AG09319 (cell line): ENCODE data around the gene EGLN3.

Source experiments
- DNase-seq: peaks from one replicate; pipeline ENCODE4 v3.0.0-alpha.2; 2010; ENCODE audit warnings: low read depth; ENCODE audit errors: extremely low read depth
- TF ChIP-seq, protein P1 (sequence below): IDR thresholded peaks from 2 replicates; pipeline ENCODE4 v1.5.1; 2011; ENCODE audit warnings: low read depth, mild to moderate bottlenecking, inconsistent platforms, low read length, moderate library complexity

The EGLN3 gene

DNA sequence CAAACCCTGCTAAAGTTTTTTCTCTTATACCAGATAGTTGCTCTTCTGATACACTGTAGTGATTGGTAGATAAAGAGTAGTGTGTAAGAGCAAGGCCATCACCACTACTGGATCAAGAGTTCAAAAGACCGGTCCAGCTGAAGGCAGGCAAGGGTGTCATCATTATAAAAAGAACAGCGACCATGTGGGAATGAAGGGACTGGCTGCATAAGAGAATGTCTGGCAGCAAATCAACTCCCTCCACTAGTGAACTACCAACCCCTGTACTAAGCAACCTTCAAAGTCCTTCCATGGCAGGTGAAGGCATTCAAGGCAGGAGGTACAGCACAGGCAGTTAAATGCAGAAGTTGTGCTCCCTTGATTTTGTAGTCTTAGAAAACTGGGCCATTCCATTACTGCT, 53.5 kb downstream of the EGLN3 start:
- DNase-seq, result no peak
- TF ChIP-seq, protein P1, sequence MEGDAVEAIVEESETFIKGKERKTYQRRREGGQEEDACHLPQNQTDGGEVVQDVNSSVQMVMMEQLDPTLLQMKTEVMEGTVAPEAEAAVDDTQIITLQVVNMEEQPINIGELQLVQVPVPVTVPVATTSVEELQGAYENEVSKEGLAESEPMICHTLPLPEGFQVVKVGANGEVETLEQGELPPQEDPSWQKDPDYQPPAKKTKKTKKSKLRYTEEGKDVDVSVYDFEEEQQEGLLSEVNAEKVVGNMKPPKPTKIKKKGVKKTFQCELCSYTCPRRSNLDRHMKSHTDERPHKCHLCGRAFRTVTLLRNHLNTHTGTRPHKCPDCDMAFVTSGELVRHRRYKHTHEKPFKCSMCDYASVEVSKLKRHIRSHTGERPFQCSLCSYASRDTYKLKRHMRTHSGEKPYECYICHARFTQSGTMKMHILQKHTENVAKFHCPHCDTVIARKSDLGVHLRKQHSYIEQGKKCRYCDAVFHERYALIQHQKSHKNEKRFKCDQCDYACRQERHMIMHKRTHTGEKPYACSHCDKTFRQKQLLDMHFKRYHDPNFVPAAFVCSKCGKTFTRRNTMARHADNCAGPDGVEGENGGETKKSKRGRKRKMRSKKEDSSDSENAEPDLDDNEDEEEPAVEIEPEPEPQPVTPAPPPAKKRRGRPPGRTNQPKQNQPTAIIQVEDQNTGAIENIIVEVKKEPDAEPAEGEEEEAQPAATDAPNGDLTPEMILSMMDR, result no peak

DNA sequence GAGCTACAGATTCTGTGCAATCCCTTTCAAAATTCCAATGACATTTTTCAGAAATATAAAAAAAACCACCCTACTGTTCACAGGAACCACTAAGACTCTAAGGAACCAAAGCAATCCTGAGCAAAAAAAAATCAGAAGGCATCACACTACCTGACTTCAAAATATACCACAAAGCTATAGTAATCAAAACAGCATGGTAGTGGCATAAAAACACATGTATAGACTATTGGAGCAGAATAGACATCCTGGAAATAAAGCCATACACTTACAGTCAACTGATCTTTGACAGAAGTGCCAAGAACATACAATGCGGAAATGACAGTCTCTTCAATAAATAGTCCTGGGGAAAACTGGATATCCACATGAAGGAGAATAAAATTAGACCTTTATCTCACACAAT, 56.5 kb downstream of the EGLN3 start:
- TF ChIP-seq, protein P1, result no peak
- DNase-seq, result no peak

DNA sequence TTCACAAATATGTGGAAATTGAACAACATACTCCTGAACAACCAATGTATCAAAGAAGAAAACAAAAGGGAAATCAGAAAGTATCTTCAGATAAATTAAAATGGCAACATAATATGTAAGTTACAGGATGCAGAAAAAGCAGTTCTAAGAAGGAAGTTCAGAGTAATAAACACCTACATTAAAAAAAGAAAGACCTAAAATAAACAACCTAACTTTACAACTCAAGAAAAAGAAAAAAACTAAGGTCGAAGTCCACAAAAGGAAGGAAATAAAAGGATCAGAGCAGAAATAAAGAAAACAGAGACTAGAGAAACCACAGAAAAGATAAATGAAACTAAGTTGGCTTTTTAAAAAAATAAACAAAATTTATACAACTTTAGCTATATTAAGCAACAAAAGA, 59.2 kb downstream of the EGLN3 start:
- TF ChIP-seq, protein P1, result no peak
- DNase-seq, result no peak

DNA sequence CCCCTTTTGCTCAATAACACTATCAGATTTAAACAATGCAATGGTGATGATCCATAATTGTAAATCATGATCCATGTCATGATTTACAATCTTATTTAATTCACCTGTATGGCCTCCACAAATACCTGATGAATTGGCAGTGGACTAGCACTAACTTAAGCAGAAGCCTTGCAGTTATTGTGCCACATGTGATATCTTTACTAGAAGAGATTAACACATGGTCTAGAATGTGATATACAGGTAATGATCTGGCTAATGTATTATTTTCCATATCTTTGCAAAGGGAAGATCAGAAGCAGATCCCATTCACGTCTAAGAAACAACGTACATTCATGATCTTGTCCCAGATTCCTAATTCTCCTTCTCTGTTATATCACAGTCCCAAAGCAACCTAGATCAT, 66.0 kb downstream of the EGLN3 start:
- DNase-seq, result no peak
- TF ChIP-seq, protein P1, result no peak

DNA sequence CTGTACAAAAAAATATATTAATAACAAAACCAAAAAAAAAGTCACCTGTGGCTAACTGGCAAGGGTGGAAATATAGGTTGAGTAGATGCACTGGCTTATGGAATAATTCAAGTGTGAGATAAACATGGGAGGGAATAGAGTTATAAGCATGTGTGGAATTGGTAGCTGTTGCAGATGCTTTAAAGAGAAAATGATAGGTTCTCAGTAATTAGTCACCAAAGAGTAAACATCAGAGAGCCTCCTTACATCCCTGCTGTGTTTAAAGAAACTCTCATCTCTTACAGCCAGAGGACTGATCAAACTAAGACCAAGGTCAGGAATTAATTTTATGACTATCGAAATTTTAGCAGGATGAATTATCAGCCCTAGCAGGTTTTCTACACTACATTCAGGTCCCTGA, 70.5 kb downstream of the EGLN3 start:
- TF ChIP-seq, protein P1, result no peak
- DNase-seq, result no peak

DNA sequence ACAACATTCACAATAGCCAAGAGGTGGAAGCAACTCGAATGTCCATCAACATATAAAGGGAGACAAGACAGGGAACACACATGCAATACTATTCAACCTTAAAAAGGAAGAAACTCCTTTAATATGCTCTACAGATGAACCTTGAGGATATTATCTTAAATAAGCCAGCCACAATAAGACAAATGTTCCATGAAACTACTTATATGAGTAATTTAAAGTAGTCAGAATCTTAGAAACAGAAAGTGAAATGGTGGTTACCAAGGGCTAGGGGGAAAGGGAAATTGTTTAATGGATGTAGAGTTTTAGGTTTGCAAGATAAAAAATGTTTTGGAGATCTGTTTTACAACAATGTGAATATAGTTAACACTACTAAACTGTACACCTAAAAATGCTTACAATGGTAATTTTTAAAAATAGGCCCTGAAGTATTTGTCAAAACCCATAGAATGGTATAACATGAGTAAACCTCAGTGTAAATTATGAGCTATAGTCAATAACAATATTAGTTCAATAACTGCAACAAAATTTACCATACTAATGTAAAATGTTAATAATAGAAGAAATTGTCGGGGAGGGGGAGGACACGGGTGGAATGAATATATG, 71.1 kb downstream of the EGLN3 start:
- TF ChIP-seq, protein P1, result no peak
- DNase-seq, result no peak

DNA sequence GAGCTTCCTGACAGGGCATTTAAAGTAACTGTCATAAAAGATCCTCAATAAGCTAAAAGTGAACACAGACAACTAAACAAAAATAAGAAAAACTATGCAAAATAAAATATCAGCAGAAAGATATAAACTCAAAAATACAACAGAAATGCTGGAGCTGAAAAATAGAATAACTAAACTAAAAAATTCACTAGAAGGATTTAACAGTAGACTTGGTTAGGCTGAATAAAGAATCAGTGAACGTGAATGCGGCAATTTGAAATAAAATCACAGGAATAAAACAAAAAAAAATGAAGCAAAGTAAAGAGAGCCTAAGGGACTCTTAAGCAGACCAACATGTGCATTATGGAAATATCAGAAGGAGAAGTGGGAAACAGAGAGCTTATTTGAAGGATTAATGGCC, 74.6 kb downstream of the EGLN3 start:
- TF ChIP-seq, protein P1, result no peak
- no peak for DNase-seq
